ENCODE data around the gene MAGI1. TPM values are rescaled to one million over a fixed set of nuclear protein-coding genes. Genes with fewer than 3 reads are reported as not detected.

MAGI1 gene
- total RNA-seq, 1 experiment from 2014 or later = 38.6 TPM

DNA sequence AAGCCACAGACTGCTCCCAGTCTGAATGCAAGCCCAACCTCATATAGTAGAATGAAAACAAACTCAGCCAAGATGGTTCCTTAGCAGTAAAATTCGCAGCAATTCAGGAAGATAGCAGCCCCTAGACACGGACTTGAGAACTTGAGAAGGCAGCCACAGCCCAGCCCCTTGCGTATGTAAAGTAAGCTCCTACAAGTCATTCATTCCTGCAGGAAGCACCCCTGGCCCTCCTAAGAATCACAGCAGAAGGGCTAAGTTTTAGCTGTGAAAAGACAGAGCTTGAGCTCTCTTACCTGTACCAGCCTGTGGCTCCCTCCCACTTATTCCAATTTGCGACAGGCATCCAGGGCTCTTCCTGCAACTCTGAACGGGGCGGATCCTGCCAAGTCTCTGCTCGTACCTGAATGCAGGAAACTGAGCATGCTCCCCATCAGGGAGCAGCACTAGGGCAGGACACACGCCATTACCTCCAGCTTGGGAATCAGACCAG, 136.4 kb downstream of the MAGI1 start:
- CTCF ChIA-PET = no interaction called here
- Histone ChIP-seq H4K20me1 (ENCODE audit: insufficient read depth) (no peaks in the 10 kb centered on the region), H3K9ac (ENCODE audit: low read length) (no peak overlapping the region), H2AFZ (ENCODE audit: low read depth, low read length, poor library complexity, severe bottlenecking) (no peak overlapping the region), H3K27ac (ENCODE audit: low read depth, low read length) (no peak overlapping the region), H3K4me3 (replicated peaks in 1 of 2; ENCODE audit: low read depth in 1 of 2, low read length in 2 of 2) (no peak overlapping the region), H3K9me3 (ENCODE audit: control insufficient read depth in 1 of 2, insufficient read depth in 1 of 2, low read depth in 1 of 2, low read length in 2 of 2) (no peaks in the 10 kb centered on the region), H3K9me2 (ENCODE audit: insufficient read depth) (no peaks in the 10 kb centered on the region), H3K79me2 (ENCODE audit: insufficient read depth, low read length) (peaks cover 4% of the 10 kb centered on the region; the same call in 1 of the 2 replicates), H3K4me2 (ENCODE audit: low read length) (no peak overlapping the region), H3K27me3 (ENCODE audit: insufficient read depth, low read length) (no peaks in the 10 kb centered on the region), H3K4me1 (ENCODE audit: control insufficient read depth in 1 of 2, insufficient read depth in 2 of 2, low read length in 2 of 2) (no peaks in the 10 kb centered on the region; a peak in 1 of 4 replicates), H3K36me3 (ENCODE audit: control insufficient read depth in 1 of 2, insufficient read depth in 2 of 2, low read length in 2 of 2) (no peaks in the 10 kb centered on the region)
- BruUV-seq (replicated peaks) = no TSS peak
- RAD21 ChIA-PET (ENCODE audit: low non-redundant PET in 1 of 2, low total read pairs in 2 of 2, uncharacterized antibody in 2 of 2, unreplicated experiment in 2 of 2) = no interaction called here
- POLR2A ChIA-PET = no interaction called here
- intact Hi-C loops (cut with micrococcal nuclease) = no loop called here
- no peak for ATAC-seq
- TF ChIP-seq SRF (IDR thresholded peaks at IDR 0.05; ENCODE audit: low read depth) (no peak), RAD21 (IDR thresholded peaks at IDR 0.05; ENCODE audit: low read depth) (no peak), CBX3 (IDR thresholded peaks at IDR 0.05; ENCODE audit: low read depth) (no peak), EGR1 (IDR thresholded peaks at IDR 0.05; ENCODE audit: low read depth) (no peak)
- TF ChIP-seq, protein P1, sequence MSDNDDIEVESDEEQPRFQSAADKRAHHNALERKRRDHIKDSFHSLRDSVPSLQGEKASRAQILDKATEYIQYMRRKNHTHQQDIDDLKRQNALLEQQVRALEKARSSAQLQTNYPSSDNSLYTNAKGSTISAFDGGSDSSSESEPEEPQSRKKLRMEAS (IDR thresholded peaks at IDR 0.05) = no peak
- no peak for DNase-seq (ENCODE audit: low read depth, low spot score)

DNA sequence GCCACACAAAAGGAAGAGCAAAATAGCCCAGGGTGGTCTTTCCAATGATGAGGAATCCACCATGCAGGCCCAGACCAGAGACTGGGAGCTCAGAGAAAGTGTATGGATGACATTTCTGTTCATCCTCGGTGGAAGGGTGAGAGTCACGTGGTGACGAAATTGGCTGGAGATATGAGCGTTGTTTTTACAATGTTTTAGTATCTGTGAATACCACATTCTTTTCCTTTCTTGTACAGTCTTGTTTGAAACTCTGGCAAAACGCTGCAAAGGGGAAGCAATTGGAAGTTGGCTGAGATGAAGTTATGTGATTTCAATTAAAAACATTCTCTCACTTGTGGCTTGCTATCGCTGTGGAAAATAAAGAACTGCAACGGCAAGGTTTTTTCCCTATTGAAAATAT, 137.5 kb downstream of the MAGI1 start:
- RAD21 ChIA-PET (ENCODE audit: low non-redundant PET in 1 of 2, low total read pairs in 2 of 2, uncharacterized antibody in 2 of 2, unreplicated experiment in 2 of 2) = no interaction called here
- Histone ChIP-seq H3K4me1 (ENCODE audit: control insufficient read depth in 1 of 2, insufficient read depth in 2 of 2, low read length in 2 of 2) (no peaks in the 10 kb centered on the region), H3K9ac (ENCODE audit: low read length) (no peak overlapping the region), H3K4me2 (ENCODE audit: low read length) (no peak overlapping the region), H3K9me2 (ENCODE audit: insufficient read depth) (no peaks in the 10 kb centered on the region), H3K27me3 (ENCODE audit: insufficient read depth, low read length) (no peaks in the 10 kb centered on the region), H3K79me2 (ENCODE audit: insufficient read depth, low read length) (peaks cover 4% of the 10 kb centered on the region; the same call in 1 of the 2 replicates), H3K36me3 (ENCODE audit: control insufficient read depth in 1 of 2, insufficient read depth in 2 of 2, low read length in 2 of 2) (no peaks in the 10 kb centered on the region), H4K20me1 (ENCODE audit: insufficient read depth) (no peaks in the 10 kb centered on the region), H3K9me3 (ENCODE audit: control insufficient read depth in 1 of 2, insufficient read depth in 1 of 2, low read depth in 1 of 2, low read length in 2 of 2) (no peaks in the 10 kb centered on the region), H3K4me3 (replicated peaks in 1 of 2; ENCODE audit: low read depth in 1 of 2, low read length in 2 of 2) (no peak overlapping the region), H3K27ac (ENCODE audit: low read depth, low read length) (no peak overlapping the region), H2AFZ (ENCODE audit: low read depth, low read length, poor library complexity, severe bottlenecking) (no peak overlapping the region)
- CTCF ChIA-PET = no interaction called here
- TF ChIP-seq FOSL1 (IDR thresholded peaks at IDR 0.05; ENCODE audit: low read depth) = no peak
- no peak for TF ChIP-seq RAD21 (IDR thresholded peaks at IDR 0.05; ENCODE audit: low read depth)
- TF ChIP-seq, protein P2, sequence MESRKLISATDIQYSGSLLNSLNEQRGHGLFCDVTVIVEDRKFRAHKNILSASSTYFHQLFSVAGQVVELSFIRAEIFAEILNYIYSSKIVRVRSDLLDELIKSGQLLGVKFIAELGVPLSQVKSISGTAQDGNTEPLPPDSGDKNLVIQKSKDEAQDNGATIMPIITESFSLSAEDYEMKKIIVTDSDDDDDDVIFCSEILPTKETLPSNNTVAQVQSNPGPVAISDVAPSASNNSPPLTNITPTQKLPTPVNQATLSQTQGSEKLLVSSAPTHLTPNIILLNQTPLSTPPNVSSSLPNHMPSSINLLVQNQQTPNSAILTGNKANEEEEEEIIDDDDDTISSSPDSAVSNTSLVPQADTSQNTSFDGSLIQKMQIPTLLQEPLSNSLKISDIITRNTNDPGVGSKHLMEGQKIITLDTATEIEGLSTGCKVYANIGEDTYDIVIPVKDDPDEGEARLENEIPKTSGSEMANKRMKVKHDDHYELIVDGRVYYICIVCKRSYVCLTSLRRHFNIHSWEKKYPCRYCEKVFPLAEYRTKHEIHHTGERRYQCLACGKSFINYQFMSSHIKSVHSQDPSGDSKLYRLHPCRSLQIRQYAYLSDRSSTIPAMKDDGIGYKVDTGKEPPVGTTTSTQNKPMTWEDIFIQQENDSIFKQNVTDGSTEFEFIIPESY (IDR thresholded peaks at IDR 0.05; ENCODE audit: extremely low read depth, insufficient replicate concordance, low read length) = no peak
- no peak for TF ChIP-seq ELF1 (IDR thresholded peaks at IDR 0.05; ENCODE audit: borderline replicate concordance, low read depth)
- no peak for TF ChIP-seq EGR1 (IDR thresholded peaks at IDR 0.05; ENCODE audit: low read depth)
- TF ChIP-seq ZNF274 (IDR thresholded peaks at IDR 0.05; ENCODE audit: low read depth, low read length) = no peak
- BruUV-seq (replicated peaks) = no TSS peak
- DNase-seq (ENCODE audit: low read depth, low spot score) = no peak
- POLR2A ChIA-PET = no interaction called here
- intact Hi-C loops (cut with micrococcal nuclease) = no loop called here
- no peak for ATAC-seq
